GM18511 (cell line): Measurements from ENCODE around the gene USF1.
A peak's percentile ranks its signal among the peaks of the same experiment; 100 is the strongest.
"Not testable (repeated sequence)": the region's sequence is repeated elsewhere in the genome, so short reads cannot be mapped to it uniquely, and the experiment has no call there.

Experiments
- ATAC-seq: cut with Tn5 transposase; IDR thresholded peaks from one replicate; pipeline ENCODE4 v1.9.1; 2021; ENCODE audit warnings: mild to moderate bottlenecking, moderate library complexity; ENCODE audit not compliant: unreplicated experiment

USF1 gene

GRCh38 chr1:161079436-161080110, 33.8 kb upstream of the USF1 start:
- no peak for ATAC-seq

- no peak for ATAC-seq
These were observed 31.6 kb upstream of the USF1 start for GRCh38 chr1:161077426-161077825.

- no peak for ATAC-seq
These were observed 30.6 kb upstream of the USF1 start for GRCh38 chr1:161076410-161076809.

GRCh38 chr1:161074676-161075368, 29.0 kb upstream of the USF1 start:
- ATAC-seq = no peak

- no peak for ATAC-seq
These were observed 27.8 kb upstream of the USF1 start for GRCh38 chr1:161073474-161074121.

GRCh38 chr1:161072751-161073449, 27.1 kb upstream of the USF1 start:
- no peak for ATAC-seq

- no peak for ATAC-seq
These were observed 26.2 kb upstream of the USF1 start for GRCh38 chr1:161071886-161072371.

- no peak for ATAC-seq
These were observed 25.0 kb upstream of the USF1 start for GRCh38 chr1:161070761-161071160.

- peak; percentile 88 for ATAC-seq
These were observed 24.0 kb upstream of the USF1 start, which contains the start of gene ARHGAP30 for GRCh38 chr1:161069731-161070270. TSS of gene ARHGAP30 (minus strand) at chr1:161069891. CDS start at chr1:161069624, 267 bp downstream.

GRCh38 chr1:161069241-161069640, 23.5 kb upstream of the USF1 start:
- peak; percentile 1 for ATAC-seq

- peak; percentile 50 for ATAC-seq
These were observed 22.8 kb upstream of the USF1 start for GRCh38 chr1:161068306-161069234.

- no peak for ATAC-seq
These were observed 20.9 kb upstream of the USF1 start for GRCh38 chr1:161066694-161067093.

- ATAC-seq = not testable (repeated sequence)
These were observed 19.9 kb upstream of the USF1 start for GRCh38 chr1:161065681-161066080.

GRCh38 chr1:161063936-161064335, 18.2 kb upstream of the USF1 start:
- ATAC-seq = not testable (repeated sequence)

- no peak for ATAC-seq
These were observed 15.6 kb upstream of the USF1 start for GRCh38 chr1:161061419-161061818.

- ATAC-seq = no peak
These were observed 13.5 kb upstream of the USF1 start for GRCh38 chr1:161059293-161059692.

GRCh38 chr1:161054805-161055204, 9.0 kb upstream of the USF1 start:
- no peak for ATAC-seq

- ATAC-seq = no peak
These were observed 8.5 kb upstream of the USF1 start for GRCh38 chr1:161054232-161054631.

- ATAC-seq = no peak
These were observed 7.1 kb upstream of the USF1 start for GRCh38 chr1:161052899-161053298.

- ATAC-seq = no peak
These were observed 5.4 kb upstream of the USF1 start for GRCh38 chr1:161051219-161051618.
